ENCODE results near the gene MTHFD1L.

MTHFD1L gene

DNA sequence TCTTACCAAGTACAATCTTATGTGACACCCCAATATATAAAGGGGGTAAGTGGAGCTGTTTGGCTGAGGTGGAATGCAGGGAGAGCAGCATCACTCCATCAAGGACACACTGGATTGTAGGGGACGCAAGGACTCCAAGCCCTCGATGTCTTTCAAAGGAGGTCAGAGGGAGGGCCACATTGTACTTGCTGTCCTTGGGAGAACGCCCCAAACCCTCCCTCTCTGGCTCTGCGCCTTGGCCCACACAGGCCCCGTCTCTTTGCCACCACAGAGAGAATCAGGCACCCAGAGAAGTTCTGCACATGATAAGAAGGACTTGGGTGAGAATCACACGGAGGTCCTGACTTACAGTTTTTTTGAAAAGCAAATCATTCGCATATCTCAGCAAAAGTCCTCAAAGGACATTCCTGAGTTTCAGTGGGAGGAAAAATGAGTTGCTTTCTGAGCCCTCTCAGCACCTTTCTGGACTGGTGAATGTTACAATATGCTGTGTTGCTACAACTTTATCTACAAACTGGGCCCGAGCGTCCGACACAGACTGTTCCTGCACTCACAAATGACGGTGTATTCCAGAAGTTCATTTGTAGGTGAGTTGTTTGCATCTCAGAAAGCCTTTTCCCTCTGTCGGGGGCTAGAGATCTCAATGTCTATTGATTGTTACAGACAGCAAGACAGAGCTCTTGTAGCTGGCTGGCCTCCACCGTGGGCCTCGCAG lies 281.8 kb downstream of the MTHFD1L start:
- DNase-seq (ENCODE audit: low read depth in 3 of 3, low spot score in 1 of 3): no peak

DNA sequence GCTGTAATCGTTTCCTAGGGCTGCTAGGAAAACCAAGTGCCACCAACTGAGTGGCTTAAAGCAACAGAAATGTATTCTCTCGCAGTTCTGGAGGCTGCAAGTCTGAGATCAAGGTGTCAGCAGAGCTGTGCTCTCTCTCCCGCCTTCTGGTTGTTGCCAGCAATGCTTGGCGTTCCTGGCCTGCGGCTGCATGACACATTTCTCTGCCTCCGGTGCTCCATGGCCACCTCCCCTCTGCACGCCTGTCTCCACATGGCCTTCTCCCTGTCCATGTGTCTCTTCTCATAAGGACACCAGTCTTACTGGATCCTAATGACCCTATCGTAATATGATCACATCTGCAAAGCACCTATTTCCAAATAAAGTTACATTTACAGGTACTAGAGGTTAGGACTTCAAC lies 282.6 kb downstream of the MTHFD1L start:
- DNase-seq (ENCODE audit: low read depth in 3 of 3, low spot score in 1 of 3): no peak

DNA sequence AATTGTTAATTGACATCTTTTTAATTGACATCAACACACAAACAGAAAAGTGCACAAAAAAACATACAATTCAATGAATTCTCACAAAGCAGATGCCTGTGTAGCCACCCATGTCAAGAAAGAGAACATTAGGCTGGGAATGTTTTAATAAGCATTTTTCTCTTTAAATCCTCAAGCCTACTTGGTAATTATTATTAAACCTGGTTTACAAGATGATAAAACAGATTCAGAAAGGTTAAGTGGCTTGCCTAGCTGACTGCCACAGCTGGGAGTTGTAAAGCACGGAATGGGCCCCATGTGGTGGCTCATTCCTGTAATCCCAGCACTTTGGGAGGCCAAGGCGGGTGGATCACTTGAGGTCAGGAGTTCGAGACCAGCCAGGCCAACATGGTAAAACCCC lies 284.3 kb downstream of the MTHFD1L start:
- DNase-seq (ENCODE audit: low read depth in 3 of 3, low spot score in 1 of 3): no peak
